ENCODE measurements around the gene CYB5R3. TPM values are rescaled to one million over a fixed set of nuclear protein-coding genes. Genes with fewer than 3 reads are reported as not detected.
A peak's percentile ranks its signal among the peaks of the same experiment; 100 is the strongest.

Gene CYB5R3
- total RNA-seq, 1 experiment from 2014 or later = 130 TPM

GRCh38 chr22:42622061-42622710 lies 27.0 kb downstream of the CYB5R3 start:
- H3K27me3 ChIP-seq (replicated peaks; ENCODE audit: control insufficient read depth, insufficient read depth, low read length) = no peaks in the 10 kb centered on the region
- ChIA-PET CTCF (interaction anchor here (0.6 kb wide), 1 partner anchor 200 kb away, joined by 3 read pairs; no protein-coding TSS in a partner anchor), POLR2A (no interaction called here)
- Mint-ChIP-seq H3K36me3 (ENCODE audit: insufficient read depth, unreplicated experiment) (peaks cover 50% of the 10 kb centered on the region), H3K4me3 (ENCODE audit: unreplicated experiment) (no peak overlapping the region), H3K4me1 (ENCODE audit: low read depth, unreplicated experiment) (no peaks in the 10 kb centered on the region), H3K9me3 (ENCODE audit: unreplicated experiment) (no peaks in the 10 kb centered on the region), H3K27me3 (ENCODE audit: insufficient read depth, unreplicated experiment) (no peaks in the 10 kb centered on the region), H3K27ac (ENCODE audit: unreplicated experiment) (no peak overlapping the region)
- H3K4me3 ChIP-seq (ENCODE audit: low read depth, low read length) = no peak overlapping the region
- intact Hi-C loops (cut with micrococcal nuclease; ENCODE audit: unreplicated experiment) = loop anchor here (10.0 kb wide), 1 partner anchor 63 kb away; no protein-coding TSS in a partner anchor
- TF ChIP-seq CTCF (IDR thresholded peaks at IDR 0.05; ENCODE audit: insufficient read depth in 1 of 2, low read depth in 1 of 2, low read length in 1 of 2, severe bottlenecking in 1 of 2, unreplicated experiment in 1 of 2) = no peak
- no peak for DNase-seq
- H3K4me1 ChIP-seq = no peaks in the 10 kb centered on the region
- no TSS peak for BruUV-seq (replicated peaks)
- peaks cover 7% of the 10 kb centered on the region for H3K36me3 ChIP-seq (ENCODE audit: control insufficient read depth, insufficient read depth, low read length)
- H3K9me3 ChIP-seq = no peaks in the 10 kb centered on the region

GRCh38 chr22:42621505-42622002 lies 27.6 kb downstream of the CYB5R3 start:
- intact Hi-C loops (cut with micrococcal nuclease; ENCODE audit: unreplicated experiment) = loop anchor here (10.0 kb wide), 1 partner anchor 63 kb away; no protein-coding TSS in a partner anchor

GRCh38 chr22:42620084-42620483 lies 29.1 kb downstream of the CYB5R3 start:
- ChIA-PET POLR2A (no interaction called here), CTCF (no interaction called here)
- no peaks in the 10 kb centered on the region for H3K9me3 Mint-ChIP-seq (ENCODE audit: unreplicated experiment)
- H3K36me3 Mint-ChIP-seq (ENCODE audit: insufficient read depth, unreplicated experiment) = peaks cover 44% of the 10 kb centered on the region
- intact Hi-C loops (cut with micrococcal nuclease; ENCODE audit: unreplicated experiment) = loop anchor here (10.0 kb wide), 1 partner anchor 65 kb away; no protein-coding TSS in a partner anchor
- H3K4me1 ChIP-seq = no peaks in the 10 kb centered on the region
- no peak overlapping the region for H3K4me3 Mint-ChIP-seq (ENCODE audit: unreplicated experiment)
- peaks cover 7% of the 10 kb centered on the region for H3K36me3 ChIP-seq (ENCODE audit: control insufficient read depth, insufficient read depth, low read length)
- no peaks in the 10 kb centered on the region for H3K27me3 ChIP-seq (replicated peaks; ENCODE audit: control insufficient read depth, insufficient read depth, low read length)
- H3K4me1 Mint-ChIP-seq (ENCODE audit: low read depth, unreplicated experiment) = no peaks in the 10 kb centered on the region
- no peak for DNase-seq
- H3K27ac Mint-ChIP-seq (ENCODE audit: unreplicated experiment) = no peak overlapping the region
- no peak overlapping the region for H3K4me3 ChIP-seq (ENCODE audit: low read depth, low read length)
- TF ChIP-seq CTCF (IDR thresholded peaks at IDR 0.05; ENCODE audit: insufficient read depth in 1 of 2, low read depth in 1 of 2, low read length in 1 of 2, severe bottlenecking in 1 of 2, unreplicated experiment in 1 of 2) = no peak
- no peaks in the 10 kb centered on the region for H3K27me3 Mint-ChIP-seq (ENCODE audit: insufficient read depth, unreplicated experiment)
- H3K9me3 ChIP-seq = no peaks in the 10 kb centered on the region
- no TSS peak for BruUV-seq (replicated peaks)

More at GRCh38 chr22:42621505-42622002, 27.6 kb downstream of the CYB5R3 start:
- ChIA-PET CTCF (interaction anchor here (0.7 kb wide), 1 partner anchor 185 kb away, joined by 3 read pairs; no protein-coding TSS in a partner anchor), POLR2A (interaction anchor here (0.6 kb wide), 1 partner anchor 54 kb away, joined by 3 read pairs; no protein-coding TSS in a partner anchor)
- no peak overlapping the region for H3K4me3 ChIP-seq (ENCODE audit: low read depth, low read length)
- no TSS peak for BruUV-seq (replicated peaks)
- H3K36me3 ChIP-seq (ENCODE audit: control insufficient read depth, insufficient read depth, low read length) = peaks cover 7% of the 10 kb centered on the region
- H3K27ac Mint-ChIP-seq (ENCODE audit: unreplicated experiment) = no peak overlapping the region
- peaks cover 47% of the 10 kb centered on the region for H3K36me3 Mint-ChIP-seq (ENCODE audit: insufficient read depth, unreplicated experiment)
- no peaks in the 10 kb centered on the region for H3K4me1 ChIP-seq
- H3K27me3 ChIP-seq (replicated peaks; ENCODE audit: control insufficient read depth, insufficient read depth, low read length) = no peaks in the 10 kb centered on the region
- no peaks in the 10 kb centered on the region for H3K9me3 Mint-ChIP-seq (ENCODE audit: unreplicated experiment)
- no peaks in the 10 kb centered on the region for H3K4me1 Mint-ChIP-seq (ENCODE audit: low read depth, unreplicated experiment)
- no peaks in the 10 kb centered on the region for H3K9me3 ChIP-seq
- no peak overlapping the region for H3K4me3 Mint-ChIP-seq (ENCODE audit: unreplicated experiment)
- peak; percentile 73 to 85 for DNase-seq
- H3K27me3 Mint-ChIP-seq (ENCODE audit: insufficient read depth, unreplicated experiment) = no peaks in the 10 kb centered on the region
- peak; percentile 91 to 92 for TF ChIP-seq CTCF (IDR thresholded peaks at IDR 0.05; ENCODE audit: insufficient read depth in 1 of 2, low read depth in 1 of 2, low read length in 1 of 2, severe bottlenecking in 1 of 2, unreplicated experiment in 1 of 2)
